A673 (cell line): ENCODE data around the gene ARAP2.

Experiments
- EZH2 ChIP-seq: fragments of 200-600 bp; sonication (generic); IDR thresholded peaks from 2 replicates; pipeline ENCODE4 v1.6.1; 2017; ENCODE audit warnings: borderline replicate concordance, low read depth, mild to moderate bottlenecking, mixed read lengths, antibody characterized with exemption, low read length; ENCODE audit not compliant: poor library complexity, severe bottlenecking
- TF ChIP-seq, protein P1 (sequence below): fragments of 300-800, 200-600 bp; sonication (generic); conservative IDR thresholded peaks from 2 replicates; pipeline ENCODE4 v1.5.1; 2017; ENCODE audit warnings: low read depth, mild to moderate bottlenecking, antibody characterized with exemption, low read length, moderate library complexity, mixed read lengths

DNA sequence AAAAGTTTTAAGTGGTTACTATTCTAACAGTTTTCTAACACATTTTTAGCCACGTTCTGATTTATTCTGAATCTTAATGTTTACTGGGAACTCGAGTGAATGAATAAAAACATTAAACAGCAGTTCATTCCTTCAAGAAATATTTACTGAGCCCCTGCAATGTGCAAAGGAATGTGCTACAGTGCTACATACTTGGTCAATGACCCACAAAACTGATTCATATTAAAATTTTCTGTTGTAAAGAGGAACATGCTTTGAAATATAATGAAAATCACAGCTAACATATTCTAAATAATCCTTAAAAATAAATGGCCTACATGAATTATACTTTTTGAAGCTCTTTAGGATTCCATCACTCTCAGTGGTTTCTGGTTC lies 78.7 kb downstream of the ARAP2 start:
- TF ChIP-seq, protein P1, sequence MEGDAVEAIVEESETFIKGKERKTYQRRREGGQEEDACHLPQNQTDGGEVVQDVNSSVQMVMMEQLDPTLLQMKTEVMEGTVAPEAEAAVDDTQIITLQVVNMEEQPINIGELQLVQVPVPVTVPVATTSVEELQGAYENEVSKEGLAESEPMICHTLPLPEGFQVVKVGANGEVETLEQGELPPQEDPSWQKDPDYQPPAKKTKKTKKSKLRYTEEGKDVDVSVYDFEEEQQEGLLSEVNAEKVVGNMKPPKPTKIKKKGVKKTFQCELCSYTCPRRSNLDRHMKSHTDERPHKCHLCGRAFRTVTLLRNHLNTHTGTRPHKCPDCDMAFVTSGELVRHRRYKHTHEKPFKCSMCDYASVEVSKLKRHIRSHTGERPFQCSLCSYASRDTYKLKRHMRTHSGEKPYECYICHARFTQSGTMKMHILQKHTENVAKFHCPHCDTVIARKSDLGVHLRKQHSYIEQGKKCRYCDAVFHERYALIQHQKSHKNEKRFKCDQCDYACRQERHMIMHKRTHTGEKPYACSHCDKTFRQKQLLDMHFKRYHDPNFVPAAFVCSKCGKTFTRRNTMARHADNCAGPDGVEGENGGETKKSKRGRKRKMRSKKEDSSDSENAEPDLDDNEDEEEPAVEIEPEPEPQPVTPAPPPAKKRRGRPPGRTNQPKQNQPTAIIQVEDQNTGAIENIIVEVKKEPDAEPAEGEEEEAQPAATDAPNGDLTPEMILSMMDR = no peak
- TF ChIP-seq EZH2 = no peak
